ELF-1 (cell line): Measurements from ENCODE around the gene DLG4.
"Not testable (repeated sequence)": the region's sequence is repeated elsewhere in the genome, so short reads cannot be mapped to it uniquely, and the experiment has no call there.

Source experiments
- DNase-seq: peaks from one replicate; pipeline ENCODE4 v3.0.0-alpha.2; 2016; ENCODE audit warnings: low read depth, low spot score

Gene DLG4

GRCh38 chr17:7249214-7249613 lies 29.6 kb upstream of the DLG4 start:
- DNase-seq: no peak

- no peak for DNase-seq
These were observed 29.2 kb upstream of the DLG4 start for GRCh38 chr17:7248796-7249195.

DNA sequence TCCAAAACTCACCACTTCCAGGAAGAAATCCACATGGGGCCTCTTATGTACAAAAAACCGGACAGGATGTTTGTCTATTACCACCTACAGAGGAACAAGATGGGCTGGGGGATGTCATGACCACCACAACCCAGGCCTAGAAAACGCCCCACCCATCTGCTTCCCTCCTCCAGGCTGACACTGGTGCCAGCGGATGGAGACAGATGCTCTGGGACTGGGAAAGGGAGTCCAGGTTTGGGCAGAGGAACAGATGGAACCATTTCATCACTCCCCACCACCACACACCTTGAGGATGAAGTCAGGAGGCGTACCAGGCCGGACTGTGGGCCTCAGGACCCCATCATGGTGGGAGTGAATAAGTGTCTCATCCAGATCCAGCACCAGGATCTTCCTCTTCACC lies 27.1 kb upstream of the DLG4 start:
- DNase-seq: no peak

GRCh38 chr17:7243838-7244237 lies 24.2 kb upstream of the DLG4 start:
- DNase-seq: not testable (repeated sequence)

GRCh38 chr17:7243453-7243729 lies 23.8 kb upstream of the DLG4 start:
- DNase-seq: no peak

DNA sequence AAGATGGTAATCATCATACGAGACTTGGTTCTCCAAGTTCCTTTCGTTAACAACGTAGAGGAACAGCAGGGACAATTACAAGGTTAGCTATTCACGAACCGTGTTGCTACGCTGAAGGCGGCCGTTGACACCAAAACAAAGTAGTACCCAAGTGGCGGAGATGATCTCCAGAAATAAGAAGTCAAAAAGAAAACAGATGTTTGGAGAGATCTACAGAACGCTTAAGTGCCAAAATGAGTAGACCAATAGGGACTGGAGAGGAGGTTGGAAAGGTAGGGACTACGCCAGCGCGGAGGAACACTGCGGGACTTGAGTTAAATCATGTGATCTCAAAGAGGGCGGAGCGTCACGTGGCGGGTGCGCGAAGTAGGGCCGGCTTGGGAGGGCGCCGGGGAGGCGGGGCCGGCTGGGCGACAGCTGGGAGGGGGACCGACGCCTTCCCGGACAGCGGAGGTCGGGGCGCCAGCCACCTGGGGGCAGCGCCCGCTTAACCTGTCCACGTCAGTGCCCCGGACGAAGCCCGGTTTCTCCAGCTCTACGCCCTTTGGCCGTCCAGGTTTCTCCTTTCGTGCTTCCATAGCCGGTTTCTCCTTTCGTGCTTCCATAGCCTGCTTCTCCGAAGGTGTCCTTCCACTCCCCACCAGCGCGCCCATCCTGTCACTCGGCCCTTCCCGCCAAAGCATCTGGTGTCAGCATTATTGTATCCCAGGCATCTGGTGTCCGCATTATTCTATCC lies 23.2 kb upstream of the DLG4 start:
- peak; percentile 98 for DNase-seq

GRCh38 chr17:7241783-7242716 lies 22.4 kb upstream of the DLG4 start, which contains the start of gene GABARAP:
Gene GABARAP, minus strand, starts transcription at chr17:7242449. Its CDS starts 119 bp downstream, at chr17:7242330.
- DNase-seq: peak; percentile 95

- no peak for DNase-seq
These were observed 21.6 kb upstream of the DLG4 start for GRCh38 chr17:7241090-7241733.

DNA sequence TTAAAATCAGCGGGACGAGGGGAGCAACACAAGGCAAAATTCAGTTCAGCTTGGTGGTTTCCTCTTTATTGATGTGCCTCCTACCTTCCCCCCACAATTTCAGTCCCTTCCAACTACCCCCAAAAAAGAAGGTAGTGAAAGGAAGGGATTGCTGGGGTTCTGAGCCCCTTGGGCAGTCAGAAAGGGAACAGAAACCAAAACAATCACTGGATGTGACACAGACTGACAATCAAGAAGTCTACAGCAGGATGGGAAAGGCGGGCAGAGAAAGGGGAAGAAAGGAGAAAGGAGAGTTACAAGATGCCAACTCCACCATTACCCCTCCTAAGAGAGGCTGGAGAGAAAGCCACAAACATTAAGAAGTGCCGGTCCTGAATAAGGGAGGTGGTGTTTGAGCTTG lies 20.7 kb upstream of the DLG4 start:
- no peak for DNase-seq

DNA sequence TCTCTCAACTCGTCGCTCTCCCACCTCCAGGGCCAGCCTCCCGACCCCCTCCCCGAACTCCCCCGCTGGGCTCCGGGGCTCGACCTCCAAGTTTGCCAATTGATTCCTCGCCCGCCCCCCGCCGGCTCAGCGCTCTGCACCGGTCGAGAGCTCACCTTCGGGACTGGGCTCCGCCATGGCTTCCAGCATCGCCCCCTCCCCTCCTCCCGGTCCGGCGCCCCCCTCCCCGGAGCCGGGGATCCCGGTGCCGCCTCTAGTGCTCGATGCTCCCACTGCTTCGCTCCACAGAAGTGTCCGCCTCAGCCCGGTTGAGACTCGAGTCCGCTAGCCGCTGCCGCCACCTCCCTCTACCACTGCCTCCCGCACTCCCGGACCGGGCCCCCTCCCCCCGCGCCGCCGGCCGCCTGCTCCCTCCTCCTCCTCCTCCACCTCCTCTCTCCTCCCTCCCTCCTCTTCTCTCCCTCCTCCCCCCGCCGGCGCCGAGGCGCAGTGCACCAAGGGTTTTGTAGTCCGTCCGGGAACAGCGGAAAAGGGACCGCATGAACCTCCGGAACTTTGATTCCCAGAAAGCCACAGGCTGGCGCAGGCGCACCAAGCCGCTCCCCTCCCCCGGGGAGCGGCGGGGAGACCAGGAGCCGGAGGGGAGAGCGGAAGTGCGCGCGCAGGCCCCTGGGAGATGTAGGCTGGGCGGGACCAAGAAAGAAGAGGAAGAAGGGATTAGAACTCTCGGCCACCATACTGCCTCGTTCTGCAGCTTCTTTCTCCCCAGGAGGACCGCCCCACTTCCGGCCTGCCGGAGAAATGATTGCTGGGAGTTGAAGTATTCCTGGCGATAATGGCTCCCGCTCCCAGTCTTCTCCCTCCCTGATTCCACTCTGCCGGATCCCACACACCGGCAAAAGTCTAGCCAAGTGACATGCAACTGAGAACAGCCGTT lies 19.7 kb upstream of the DLG4 start, which contains the start of gene PHF23:
Gene PHF23 (minus strand): TSS at position 367 of the 937 bp plus-strand sequence. CDS start 178 bp downstream, at position 189.
- peak; percentile 100 for DNase-seq

DNA sequence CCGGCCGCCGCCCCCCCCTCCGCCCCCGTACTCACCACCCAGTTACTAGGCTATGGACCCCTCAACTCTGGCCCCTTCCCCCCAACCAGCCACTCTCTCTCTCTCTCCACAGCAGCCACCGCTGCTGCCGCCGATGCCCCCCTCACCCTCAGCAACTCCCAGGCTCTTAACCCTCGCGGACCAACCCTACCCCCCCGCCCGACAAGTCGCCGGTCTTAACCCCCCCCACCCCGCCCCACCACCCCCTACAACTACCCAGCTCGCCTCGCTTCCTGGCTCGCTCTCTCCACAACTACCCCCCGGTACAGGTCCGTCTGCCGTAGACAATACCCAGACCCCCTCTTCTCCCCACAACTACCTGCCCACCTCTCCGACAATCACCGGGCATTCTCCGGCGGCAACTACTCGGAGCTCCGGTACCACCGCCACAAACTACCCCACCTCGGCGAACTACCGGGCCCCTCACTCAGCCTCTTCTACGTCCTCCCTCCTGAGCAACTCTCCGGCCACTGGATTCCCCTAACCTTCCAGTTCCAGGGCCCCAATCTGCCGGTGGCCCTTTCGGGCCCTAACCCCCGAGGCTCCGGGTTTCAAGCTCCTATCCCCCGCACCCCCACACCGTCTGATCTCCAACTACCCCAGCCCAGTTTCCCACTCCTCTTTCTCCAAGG lies 18.9 kb upstream of the DLG4 start:
- DNase-seq: peak; percentile 28

GRCh38 chr17:7237761-7238419 lies 18.3 kb upstream of the DLG4 start:
- DNase-seq: peak; percentile 59

DNA sequence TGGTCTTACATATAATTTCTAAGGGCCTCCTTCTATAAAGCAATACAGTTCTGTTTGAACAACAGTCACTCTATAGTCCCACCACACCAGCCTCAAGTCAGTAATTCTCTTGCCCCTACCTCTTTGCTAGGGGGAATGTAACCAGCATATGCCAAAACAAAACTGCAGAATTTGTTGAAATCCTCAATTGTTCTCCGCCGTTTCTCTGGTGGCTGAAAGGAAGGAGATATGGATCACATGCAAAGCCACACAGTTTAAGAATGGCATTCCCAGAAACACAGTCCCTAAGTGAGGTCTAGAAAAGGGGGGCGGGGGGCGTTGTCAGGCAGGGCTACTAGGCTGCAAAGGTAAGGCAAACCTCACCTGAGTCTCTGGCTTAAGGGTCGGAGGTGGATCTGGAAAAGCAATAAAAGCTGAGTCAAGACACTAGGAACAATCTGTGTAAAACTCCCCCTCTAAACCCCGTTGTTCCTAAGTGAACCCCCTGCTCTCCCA lies 17.7 kb upstream of the DLG4 start:
- DNase-seq: no peak

DNA sequence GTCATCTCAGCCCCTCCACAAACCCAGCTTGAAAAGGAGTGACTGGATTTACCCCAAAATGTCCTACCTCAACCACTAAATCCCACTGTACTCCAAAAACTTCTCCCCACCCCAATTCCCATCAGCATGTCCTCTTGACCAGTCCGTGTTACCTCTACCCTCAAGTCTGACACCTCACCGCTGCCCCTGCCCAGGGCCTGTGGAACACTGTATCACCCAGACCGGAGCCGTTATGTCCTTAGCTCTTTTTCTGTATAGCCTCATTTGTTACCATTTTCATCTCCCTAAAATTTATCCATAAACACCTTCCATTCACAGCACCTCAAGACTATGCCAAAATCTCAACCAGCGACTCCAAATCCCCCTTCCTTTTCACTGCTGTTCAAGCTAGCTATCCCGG lies 17.2 kb upstream of the DLG4 start:
- no peak for DNase-seq

DNA sequence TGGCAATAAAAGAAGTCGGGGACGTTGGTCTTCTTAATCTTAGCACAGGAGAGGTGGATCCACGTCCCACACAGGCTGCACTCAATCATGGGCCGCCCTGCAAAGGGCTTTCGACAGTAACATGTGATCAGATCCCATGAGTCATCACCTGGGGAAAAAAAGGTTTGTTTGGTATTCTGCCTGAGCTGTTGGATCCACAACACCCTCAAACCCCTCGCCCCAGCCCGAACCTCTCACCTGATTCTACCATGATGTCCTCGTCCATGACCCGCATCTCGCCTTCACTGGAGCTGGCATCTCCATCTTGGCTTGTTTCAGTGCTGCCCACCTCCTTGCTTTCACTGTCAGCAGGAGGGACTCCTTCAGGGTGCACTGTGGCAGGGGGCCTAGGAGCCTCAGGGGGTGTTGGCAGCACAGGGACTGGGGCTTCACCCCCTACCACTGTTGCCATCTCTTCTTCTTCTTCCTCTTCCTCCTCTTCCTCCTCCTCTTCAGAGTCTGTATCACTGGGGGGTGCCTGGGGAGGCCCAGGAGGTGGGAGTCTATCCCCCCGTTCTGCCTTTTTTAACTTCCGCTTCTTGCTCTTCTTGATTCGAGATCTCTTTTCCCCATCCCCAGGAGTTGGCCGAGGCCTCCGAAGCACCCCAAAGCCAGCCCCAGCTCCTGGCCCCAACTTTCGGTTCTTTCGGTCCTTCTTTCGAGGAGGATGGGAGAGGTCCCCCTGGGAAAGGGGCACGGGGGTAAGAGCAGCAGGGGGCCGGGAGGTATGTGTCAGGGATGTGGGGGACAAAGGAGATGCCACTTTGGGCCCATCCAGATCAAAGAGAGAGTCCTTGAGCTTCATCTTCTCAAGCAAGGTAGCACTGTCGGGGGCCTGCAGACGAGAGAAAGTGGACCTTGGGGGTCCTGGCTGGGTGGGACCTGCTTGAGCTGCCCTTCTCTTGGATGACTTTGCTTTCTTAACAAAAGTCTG lies 16.3 kb upstream of the DLG4 start:
- DNase-seq: no peak

- DNase-seq: peak; percentile 98
These were observed 14.7 kb upstream of the DLG4 start, which contains the start of gene DVL2 for GRCh38 chr17:7234083-7234951. Gene DVL2, minus strand, starts transcription at chr17:7234517. Its CDS starts 255 bp downstream, at chr17:7234262.

- DNase-seq: no peak
These were observed 14.1 kb upstream of the DLG4 start for GRCh38 chr17:7233701-7234082.

DNA sequence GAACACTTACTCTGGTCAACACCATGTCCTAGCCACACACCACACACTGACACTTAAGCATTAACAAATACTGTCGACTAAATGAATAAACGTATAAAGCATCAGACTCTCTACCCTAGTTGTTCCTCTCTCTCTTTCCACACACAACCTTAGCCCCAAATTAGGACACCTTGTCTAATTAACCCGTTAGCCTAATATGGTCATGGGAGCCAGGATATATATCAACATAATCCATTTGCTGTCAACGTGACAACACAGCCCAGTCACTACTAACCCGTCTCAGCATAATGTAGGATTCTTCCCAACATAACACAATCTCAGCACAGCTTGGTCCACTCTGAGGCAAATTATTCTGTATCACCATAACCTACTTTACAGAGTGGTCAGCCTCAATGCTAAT lies 12.5 kb upstream of the DLG4 start:
- no peak for DNase-seq
